GM23248 (cell line): Measurements from ENCODE around the gene OR2M3. TPM values are rescaled to one million over a fixed set of nuclear protein-coding genes. Genes with fewer than 3 reads are reported as not detected.

Source experiments
- DNase-seq: peaks from one replicate; pipeline ENCODE4 v3.0.0-alpha.2; 2015
- H2AFZ ChIP-seq: fragments of 200-600 bp; sonication (generic); 2 replicates; pipeline ENCODE4 v1.6.1; 2016; ENCODE audit warnings: antibody characterized with exemption
- H3F3A ChIP-seq: fragments of 200-600 bp; sonication (generic); 2 replicates; pipeline ENCODE4 v1.6.1; 2016; ENCODE audit warnings: mild to moderate bottlenecking, antibody characterized with exemption, mixed run types; ENCODE audit not compliant: insufficient read depth
- H3K27ac ChIP-seq: fragments of 200-600 bp; sonication (generic); 2 replicates; pipeline ENCODE4 v1.5.1; 2016; ENCODE audit warnings: mild to moderate bottlenecking
- H3K27me3 ChIP-seq: fragments of 200-600 bp; sonication (generic); replicated peaks from 2 replicates; pipeline ENCODE4 v1.6.1; 2016; ENCODE audit warnings: mild to moderate bottlenecking; ENCODE audit not compliant: insufficient read depth
- H3K36me3 ChIP-seq: fragments of 200-600 bp; sonication (generic); 2 replicates; pipeline ENCODE4 v1.6.1; 2016; ENCODE audit warnings: low read depth, mild to moderate bottlenecking
- H3K4me1 ChIP-seq: fragments of 200-600 bp; sonication (generic); 2 replicates; pipeline ENCODE4 v1.6.1; 2016; ENCODE audit warnings: mild to moderate bottlenecking; ENCODE audit not compliant: insufficient read depth
- H3K4me2 ChIP-seq: fragments of 200-600 bp; sonication (generic); one replicate; pipeline ENCODE4 v1.6.1; 2016; ENCODE audit warnings: mild to moderate bottlenecking; ENCODE audit not compliant: unreplicated experiment
- H3K4me3 ChIP-seq: fragments of 200-600 bp; sonication (generic); 2 replicates; pipeline ENCODE4 v1.5.1; 2016; ENCODE audit warnings: mild to moderate bottlenecking
- H3K79me2 ChIP-seq: fragments of 200-600 bp; sonication (generic); 2 replicates; pipeline ENCODE4 v1.6.1; 2016; ENCODE audit warnings: mild to moderate bottlenecking; ENCODE audit not compliant: insufficient read depth
- H3K9ac ChIP-seq: fragments of 200-600 bp; sonication (generic); 2 replicates; pipeline ENCODE4 v1.6.1; 2016; ENCODE audit warnings: mild to moderate bottlenecking
- H3K9me2 ChIP-seq: fragments of 200-600 bp; sonication (generic); 2 replicates; pipeline ENCODE4 v1.6.1; 2016; ENCODE audit warnings: mixed run types, mild to moderate bottlenecking, moderate library complexity; ENCODE audit not compliant: insufficient read depth
- H3K9me3 ChIP-seq: fragments of 200-600 bp; sonication (generic); one replicate; pipeline ENCODE4 v1.6.1; 2017; ENCODE audit warnings: low read depth
- H4K20me1 ChIP-seq: fragments of 200-600 bp; sonication (generic); 2 replicates; pipeline ENCODE4 v1.6.0; 2016; ENCODE audit not compliant: insufficient read depth
- EZH2 ChIP-seq: fragments of 200-600 bp; sonication (generic); IDR thresholded peaks from 2 replicates; pipeline ENCODE4 v1.6.1; 2018; ENCODE audit warnings: antibody characterized with exemption, mild to moderate bottlenecking; ENCODE audit not compliant: insufficient read depth, poor library complexity, severe bottlenecking
- EZH2phosphoT487 ChIP-seq: fragments of 200-600 bp; sonication (generic); IDR thresholded peaks from 2 replicates; pipeline ENCODE4 v1.6.1; 2018; ENCODE audit warnings: antibody characterized with exemption, moderate library complexity, mild to moderate bottlenecking, low read depth; ENCODE audit not compliant: insufficient read depth
- WGBS, 2 experiments: methylation state at CpG; one replicate each; pipeline ENCODE4 v1.1.6; 2015 to 2017; ENCODE audit warnings: low lambda C conversion rate in 2 of 2, low coverage in 1 of 2; ENCODE audit errors: missing lambda C conversion rate in 2 of 2; 5-methylcytosine and 5-hydroxymethylcytosine counted together
- in situ Hi-C: fragments of 300-500 bp; cut with MboI; formaldehyde crosslinking; loops from 2 replicates; pipeline ENCODE4 v1.15.0; 2020
- polyA plus RNA-seq: library from polyadenylated mRNA; unstranded; fragments of >200 nt; fragmentation: Nextera tagmentation; extraction: Ambion mirVana; gene quantifications from 2 replicates; pipeline ENCODE4 v1.2.1, GENCODE V29; 2016
- total RNA-seq: library from RNA; depleted of rRNA; stranded (reverse); fragments of >200 nt; shearing (Covaris generic); gene quantifications from 2 replicates; pipeline ENCODE4 v1.2.3, GENCODE V29; 2014

Gene OR2M3
- total and polyA plus RNA-seq, 2 experiments from 2014 or later = not detected

GRCh38 chr1:248164031-248164430 lies 33.0 kb upstream of the OR2M3 start:
- H3K9me3 ChIP-seq = no peaks in the 10 kb centered on the region

GRCh38 chr1:248165186-248165585 lies 31.9 kb upstream of the OR2M3 start:
- in situ Hi-C loops = no loop called here
- Histone ChIP-seq H3K9me3 (no peaks in the 10 kb centered on the region), H3K9me2 (no peaks in the 10 kb centered on the region), H3K36me3 (no peaks in the 10 kb centered on the region), H3K27me3 (no peaks in the 10 kb centered on the region), H3K4me1 (no peaks in the 10 kb centered on the region), H3K4me3 (no peak overlapping the region), H3K4me2 (no peak overlapping the region), H4K20me1 (no peaks in the 10 kb centered on the region), H3F3A (no peaks in the 10 kb centered on the region), H2AFZ (no peak overlapping the region), H3K27ac (no peak overlapping the region), H3K9ac (no peak overlapping the region), H3K79me2 (no peaks in the 10 kb centered on the region)
- WGBS, 2 experiments = 65 to 73% methylated on average over 10 to 14 of the region's 14 CpGs
- TF ChIP-seq EZH2 (no peak), EZH2phosphoT487 (no peak)
- no peak for DNase-seq

More at GRCh38 chr1:248164031-248164430, 33.0 kb upstream of the OR2M3 start:
- Histone ChIP-seq H3K9ac (no peak overlapping the region), H2AFZ (no peak overlapping the region), H3K36me3 (no peaks in the 10 kb centered on the region), H4K20me1 (no peaks in the 10 kb centered on the region), H3F3A (no peaks in the 10 kb centered on the region), H3K4me3 (no peak overlapping the region), H3K27ac (no peak overlapping the region), H3K27me3 (no peaks in the 10 kb centered on the region), H3K79me2 (no peaks in the 10 kb centered on the region), H3K4me1 (no peaks in the 10 kb centered on the region), H3K9me2 (no peaks in the 10 kb centered on the region), H3K4me2 (no peak overlapping the region)
- in situ Hi-C loops = no loop called here
- WGBS, 2 experiments = 42 to 53% methylated on average over 11 of the region's 12 CpGs
- DNase-seq = no peak
- no peak for TF ChIP-seq EZH2
- no peak for TF ChIP-seq EZH2phosphoT487

- H3K4me2 ChIP-seq = no peak within 1 kb of the TSS
- no peak within 1 kb of the TSS for H3K4me3 ChIP-seq
- no peaks in the 10 kb centered on the region for H3K9me3 ChIP-seq
- in situ Hi-C loops = no loop called here
- H3F3A ChIP-seq = no peaks in the 10 kb centered on the region
- no peak within 1 kb of the TSS for H3K27ac ChIP-seq
- no peak for DNase-seq
- no peaks in the 10 kb centered on the region for H3K36me3 ChIP-seq
- TF ChIP-seq EZH2phosphoT487 (no peak), EZH2 (no peak)
- no peaks in the 10 kb centered on the region for H3K27me3 ChIP-seq
- H3K4me1 ChIP-seq = no peaks in the 10 kb centered on the region
- no peaks in the 10 kb centered on the region for H4K20me1 ChIP-seq
- H2AFZ ChIP-seq = no peak within 1 kb of the TSS
- H3K9me2 ChIP-seq = no peaks in the 10 kb centered on the region
- no peaks in the 10 kb centered on the region for H3K79me2 ChIP-seq
- no peak within 1 kb of the TSS for H3K9ac ChIP-seq
Observed at GRCh38 chr1:248174521-248174920, 22.5 kb upstream of the OR2M3 start, which contains the start of gene OR2M2. OR2M2 (plus strand) TSS chr1:248174821; CDS start chr1:248179986, 5,165 bp downstream.

GRCh38 chr1:248183996-248184395 lies 13.1 kb upstream of the OR2M3 start:
- Histone ChIP-seq H3K4me1 (no peaks in the 10 kb centered on the region), H2AFZ (no peak overlapping the region), H3K36me3 (no peaks in the 10 kb centered on the region), H3K27ac (no peak overlapping the region), H3K9me3 (no peaks in the 10 kb centered on the region), H3F3A (no peaks in the 10 kb centered on the region), H3K4me2 (no peak overlapping the region), H3K27me3 (no peaks in the 10 kb centered on the region), H3K79me2 (no peaks in the 10 kb centered on the region), H4K20me1 (no peaks in the 10 kb centered on the region), H3K9me2 (no peaks in the 10 kb centered on the region), H3K9ac (no peak overlapping the region), H3K4me3 (no peak overlapping the region)
- DNase-seq = no peak
- TF ChIP-seq EZH2 (no peak), EZH2phosphoT487 (no peak)
- WGBS, 2 experiments = 39 to 43% methylated on average over 7 of the region's 7 CpGs
- in situ Hi-C loops = no loop called here

GRCh38 chr1:248187363-248187762 lies 9.7 kb upstream of the OR2M3 start:
- TF ChIP-seq EZH2phosphoT487 (no peak), EZH2 (no peak)
- H3K4me1 ChIP-seq = no peaks in the 10 kb centered on the region
- H3F3A ChIP-seq = no peaks in the 10 kb centered on the region
- in situ Hi-C loops = no loop called here
- no peak overlapping the region for H2AFZ ChIP-seq
- WGBS, 2 experiments = 6 to 10% methylated on average over 3 of the region's 3 CpGs
- H3K27me3 ChIP-seq = no peaks in the 10 kb centered on the region
- H3K9me2 ChIP-seq = no peaks in the 10 kb centered on the region
- no peaks in the 10 kb centered on the region for H3K36me3 ChIP-seq
- no peak overlapping the region for H3K27ac ChIP-seq
- no peaks in the 10 kb centered on the region for H3K9me3 ChIP-seq
- no peak for DNase-seq
- H3K79me2 ChIP-seq = no peaks in the 10 kb centered on the region
- no peak overlapping the region for H3K9ac ChIP-seq
- no peak overlapping the region for H3K4me2 ChIP-seq
- H3K4me3 ChIP-seq = no peak overlapping the region
- no peaks in the 10 kb centered on the region for H4K20me1 ChIP-seq
